ENCODE results near the gene FCN3.

The FCN3 gene

DNA sequence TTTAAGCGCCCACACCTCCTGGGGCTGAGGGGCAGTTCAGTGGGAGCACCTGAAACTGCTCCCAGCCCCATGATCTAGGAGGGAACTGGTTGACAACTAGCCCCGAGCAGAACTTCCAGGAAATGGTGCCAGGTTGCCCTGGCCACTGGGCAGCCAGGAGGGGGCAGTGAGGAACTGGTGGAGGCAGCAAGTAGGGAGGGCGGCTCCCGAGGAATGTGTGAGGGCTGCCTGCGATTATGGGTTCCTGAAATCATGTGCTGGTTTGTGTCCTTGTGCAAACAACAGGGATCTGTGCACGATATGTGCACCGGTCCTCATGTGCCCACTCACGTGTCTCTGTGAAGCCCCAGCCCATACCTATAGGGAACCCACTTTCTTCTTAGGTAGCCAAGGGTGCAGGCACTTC lies 27.7 kb upstream of the FCN3 start:
- H3K27ac ChIP-seq: peak overlapping the region; percentile 74
- DNase-seq (ENCODE audit: low read depth, low spot score): no peak
- H3K4me3 ChIP-seq: no peak overlapping the region
- TF ChIP-seq POLR2AphosphoS5 (IDR thresholded peaks at IDR 0.05; ENCODE audit: borderline replicate concordance, low read depth, low read length) (no peak), EZH2 (IDR thresholded peaks at IDR 0.05) (no peak), FOXP2 (optimal IDR thresholded peaks at IDR 0.05; ENCODE audit: control extremely low read depth, extremely low read length, insufficient read depth) (no peak)
- H3K9me3 ChIP-seq (ENCODE audit: low read depth, low read length): no peaks in the 10 kb centered on the region
- peaks cover 5% of the 10 kb centered on the region for H3K36me3 ChIP-seq (ENCODE audit: insufficient read depth, low read length)
- no peak overlapping the region for H3K9ac ChIP-seq (ENCODE audit: insufficient read length)

DNA sequence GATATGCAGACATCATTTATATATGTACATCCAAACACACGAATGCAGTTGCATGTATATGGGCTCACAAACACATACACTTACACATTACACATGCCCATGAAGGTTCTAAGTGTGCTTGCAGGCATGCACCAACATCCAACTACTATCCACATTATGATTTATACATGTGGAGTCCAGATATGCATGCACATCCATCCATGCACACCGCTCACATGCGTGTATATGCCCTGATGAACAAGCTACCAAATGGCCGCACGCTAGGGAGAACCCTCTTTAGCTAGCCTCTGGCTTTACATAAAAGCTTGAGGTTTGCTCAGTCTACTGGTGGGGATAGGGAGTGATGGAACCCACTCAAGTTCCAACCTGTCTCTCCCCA lies 26.3 kb upstream of the FCN3 start:
- Histone ChIP-seq H3K4me3 (no peak overlapping the region), H3K9ac (ENCODE audit: insufficient read length) (no peak overlapping the region), H3K36me3 (ENCODE audit: insufficient read depth, low read length) (no peaks in the 10 kb centered on the region), H3K9me3 (ENCODE audit: low read depth, low read length) (no peaks in the 10 kb centered on the region), H3K27ac (no peak overlapping the region)
- TF ChIP-seq FOXP2 (optimal IDR thresholded peaks at IDR 0.05; ENCODE audit: control extremely low read depth, extremely low read length, insufficient read depth): no peak
- TF ChIP-seq POLR2AphosphoS5 (IDR thresholded peaks at IDR 0.05; ENCODE audit: borderline replicate concordance, low read depth, low read length): no peak
- no peak for TF ChIP-seq EZH2 (IDR thresholded peaks at IDR 0.05)
- no peak for DNase-seq (ENCODE audit: low read depth, low spot score)

- Histone ChIP-seq H3K9me3 (ENCODE audit: low read depth, low read length) (no peaks in the 10 kb centered on the region), H3K9ac (ENCODE audit: insufficient read length) (no peak overlapping the region), H3K36me3 (ENCODE audit: insufficient read depth, low read length) (no peaks in the 10 kb centered on the region), H3K4me3 (no peak overlapping the region), H3K27ac (no peak overlapping the region)
- no peak for DNase-seq (ENCODE audit: low read depth, low spot score)
- no peak for TF ChIP-seq EZH2 (IDR thresholded peaks at IDR 0.05)
- peak; percentile 11; the same call in 1 of the 2 replicates for TF ChIP-seq POLR2AphosphoS5 (IDR thresholded peaks at IDR 0.05; ENCODE audit: borderline replicate concordance, low read depth, low read length)
- TF ChIP-seq FOXP2 (optimal IDR thresholded peaks at IDR 0.05; ENCODE audit: control extremely low read depth, extremely low read length, insufficient read depth): no peak
Measured at GRCh38 chr1:27400082-27400962, 25.7 kb upstream of the FCN3 start.

GRCh38 chr1:27399251-27400025 lies 24.8 kb upstream of the FCN3 start:
- peak overlapping the region; percentile 74 for H3K27ac ChIP-seq
- H3K36me3 ChIP-seq (ENCODE audit: insufficient read depth, low read length): no peaks in the 10 kb centered on the region
- H3K4me3 ChIP-seq: no peak overlapping the region
- H3K9ac ChIP-seq (ENCODE audit: insufficient read length): no peak overlapping the region
- TF ChIP-seq EZH2 (IDR thresholded peaks at IDR 0.05): no peak
- no peak for TF ChIP-seq POLR2AphosphoS5 (IDR thresholded peaks at IDR 0.05; ENCODE audit: borderline replicate concordance, low read depth, low read length)
- TF ChIP-seq FOXP2 (optimal IDR thresholded peaks at IDR 0.05; ENCODE audit: control extremely low read depth, extremely low read length, insufficient read depth): no peak
- H3K9me3 ChIP-seq (ENCODE audit: low read depth, low read length): no peaks in the 10 kb centered on the region
- DNase-seq (ENCODE audit: low read depth, low spot score): no peak

GRCh38 chr1:27398405-27399149 lies 24.0 kb upstream of the FCN3 start:
- Histone ChIP-seq H3K27ac (peak overlapping the region; percentile 74), H3K4me3 (no peak overlapping the region), H3K9ac (ENCODE audit: insufficient read length) (no peak overlapping the region), H3K36me3 (ENCODE audit: insufficient read depth, low read length) (no peaks in the 10 kb centered on the region), H3K9me3 (ENCODE audit: low read depth, low read length) (no peaks in the 10 kb centered on the region)
- DNase-seq (ENCODE audit: low read depth, low spot score): no peak
- TF ChIP-seq POLR2AphosphoS5 (IDR thresholded peaks at IDR 0.05; ENCODE audit: borderline replicate concordance, low read depth, low read length) (no peak), FOXP2 (optimal IDR thresholded peaks at IDR 0.05; ENCODE audit: control extremely low read depth, extremely low read length, insufficient read depth) (no peak), EZH2 (IDR thresholded peaks at IDR 0.05) (no peak)

GRCh38 chr1:27397749-27398148 lies 23.1 kb upstream of the FCN3 start:
- no peak for TF ChIP-seq EZH2 (IDR thresholded peaks at IDR 0.05)
- no peak for TF ChIP-seq POLR2AphosphoS5 (IDR thresholded peaks at IDR 0.05; ENCODE audit: borderline replicate concordance, low read depth, low read length)
- no peak for TF ChIP-seq FOXP2 (optimal IDR thresholded peaks at IDR 0.05; ENCODE audit: control extremely low read depth, extremely low read length, insufficient read depth)
- no peak overlapping the region for H3K27ac ChIP-seq
- H3K4me3 ChIP-seq: no peak overlapping the region
- no peaks in the 10 kb centered on the region for H3K9me3 ChIP-seq (ENCODE audit: low read depth, low read length)
- no peak for DNase-seq (ENCODE audit: low read depth, low spot score)
- H3K9ac ChIP-seq (ENCODE audit: insufficient read length): no peak overlapping the region
- no peaks in the 10 kb centered on the region for H3K36me3 ChIP-seq (ENCODE audit: insufficient read depth, low read length)

GRCh38 chr1:27397110-27397509 lies 22.5 kb upstream of the FCN3 start:
- Histone ChIP-seq H3K4me3 (no peak overlapping the region), H3K36me3 (ENCODE audit: insufficient read depth, low read length) (no peaks in the 10 kb centered on the region), H3K9me3 (ENCODE audit: low read depth, low read length) (no peaks in the 10 kb centered on the region), H3K9ac (ENCODE audit: insufficient read length) (no peak overlapping the region), H3K27ac (no peak overlapping the region)
- no peak for DNase-seq (ENCODE audit: low read depth, low spot score)
- no peak for TF ChIP-seq FOXP2 (optimal IDR thresholded peaks at IDR 0.05; ENCODE audit: control extremely low read depth, extremely low read length, insufficient read depth)
- no peak for TF ChIP-seq POLR2AphosphoS5 (IDR thresholded peaks at IDR 0.05; ENCODE audit: borderline replicate concordance, low read depth, low read length)
- no peak for TF ChIP-seq EZH2 (IDR thresholded peaks at IDR 0.05)

Data from SK-N-MC (cell line).